ENCODE measurements around the gene C18orf63.

DNA sequence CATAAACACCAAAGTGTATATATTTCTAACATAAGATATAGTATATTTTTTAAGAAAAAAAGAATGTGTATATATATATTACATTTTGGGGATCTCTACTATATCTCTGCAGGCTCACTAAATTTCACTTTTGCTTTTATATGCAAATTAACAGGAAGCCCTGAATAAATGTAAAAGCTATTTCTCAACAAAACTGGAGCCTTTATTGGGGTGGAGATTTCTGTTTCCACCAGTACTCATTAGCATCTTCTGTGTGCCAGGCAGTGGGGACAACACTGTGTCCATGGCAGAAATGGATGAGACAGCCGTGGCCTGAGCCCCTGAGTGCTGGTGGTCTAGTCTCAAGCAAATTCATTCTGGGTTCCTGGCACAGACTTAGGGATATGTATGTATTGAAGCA is 41.3 kb downstream of the C18orf63 start:
- TF ChIP-seq POLR2A (IDR thresholded peaks at IDR 0.05; ENCODE audit: low read depth, low read length) (no peak), POLR2AphosphoS5 (IDR thresholded peaks at IDR 0.05; ENCODE audit: low read depth, low read length) (no peak), TAF1 (IDR thresholded peaks at IDR 0.05; ENCODE audit: borderline replicate concordance, low read depth, low read length) (no peak)
